Middle frontal gyrus (tissue), 1 donor: ENCODE results near the gene CCL16.

Experiments used
- DNase-seq: peaks from one replicate; pipeline ENCODE4 v3.0.0-alpha.2; 2015; ENCODE audit warnings: low spot score; ENCODE audit errors: extremely low spot score

Gene CCL16

DNA sequence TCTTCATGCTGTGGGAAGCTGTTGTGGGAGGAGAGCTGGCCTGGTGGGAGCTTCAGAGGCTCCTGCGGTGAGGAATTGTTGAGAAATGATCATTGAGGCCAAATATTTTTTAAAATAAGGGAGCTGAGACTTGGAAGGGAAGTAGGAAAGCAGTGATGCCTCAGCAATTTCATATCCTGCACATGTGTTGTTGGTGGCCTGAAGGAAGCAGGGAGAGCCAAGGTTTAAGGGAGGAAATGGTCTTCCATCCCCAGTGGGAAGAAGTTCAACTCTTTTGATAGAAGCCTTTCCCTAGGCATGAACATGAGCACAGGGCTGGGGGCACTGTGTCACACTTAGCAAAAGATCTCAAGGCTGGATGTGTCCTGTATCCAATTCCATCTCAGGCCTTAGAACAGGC is 5.3 kb upstream of the CCL16 start, which contains the start of gene CCL14:
Gene CCL14 (minus strand): TSS at position 87 of the 400 bp plus-strand sequence. CDS start 80 bp downstream, at position 7.
- no peak for DNase-seq

- DNase-seq: no peak
Measured at GRCh38 chr17:35984140-35984539, 2.8 kb upstream of the CCL16 start.

DNA sequence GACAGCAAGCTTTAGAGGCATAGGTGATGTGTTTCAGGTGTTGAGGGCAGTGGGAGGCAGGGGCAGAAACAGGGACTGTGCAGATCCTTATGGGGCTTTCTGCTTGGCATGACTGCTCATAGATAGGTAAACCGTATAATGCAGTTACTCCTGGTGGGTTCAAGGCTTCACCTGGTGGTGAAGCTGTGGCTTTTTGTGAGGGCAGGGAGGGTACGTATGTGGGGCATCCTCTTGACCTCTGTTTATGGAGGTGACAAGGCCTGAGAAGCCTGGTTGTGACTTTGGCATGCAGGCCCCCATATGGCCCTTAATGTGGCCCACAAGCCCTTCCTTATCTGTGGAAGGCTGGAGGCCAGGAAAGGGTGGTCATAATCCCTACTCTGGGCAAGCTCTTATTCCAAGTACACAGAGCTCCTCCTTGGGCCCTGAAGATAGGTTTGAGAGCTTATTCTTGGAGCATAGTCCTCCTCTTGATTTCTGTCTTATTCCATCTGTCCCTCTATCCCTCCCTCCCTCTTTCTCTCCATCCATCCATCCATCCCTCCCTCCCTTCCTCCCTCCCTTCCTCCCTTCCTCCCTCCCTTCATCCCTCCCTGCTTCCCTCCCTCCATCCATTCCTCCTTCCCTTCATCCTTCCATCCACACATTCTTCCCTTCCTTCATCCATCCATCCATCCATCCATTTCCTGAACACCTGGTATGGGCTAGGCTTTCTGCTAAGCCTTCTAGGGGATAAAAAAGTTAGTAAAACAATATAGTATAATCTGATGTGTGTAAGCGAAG is 1.3 kb upstream of the CCL16 start:
- DNase-seq: no peak

GRCh38 chr17:35981908-35982330 is 622 bp upstream of the CCL16 start:
- no peak for DNase-seq

DNA sequence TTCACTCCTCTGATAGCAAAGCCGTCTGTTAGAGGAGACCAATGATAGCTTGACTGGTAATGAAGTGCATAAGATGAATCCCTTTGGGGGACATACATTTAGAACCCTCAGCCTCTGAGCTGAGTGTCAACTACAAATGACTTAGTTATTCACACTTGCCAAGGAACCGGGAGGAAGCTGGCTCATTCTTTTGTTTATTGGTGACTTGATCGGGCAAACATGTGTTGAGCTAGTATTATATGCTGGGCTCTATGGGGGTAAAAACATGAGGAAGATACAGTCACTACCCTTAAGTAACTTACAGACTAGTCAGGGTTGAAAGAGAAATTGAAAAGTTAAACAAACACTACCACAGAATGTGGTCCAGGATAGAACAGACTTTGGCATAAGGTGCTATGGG is 3.0 kb downstream of the CCL16 start:
- no peak for DNase-seq

GRCh38 chr17:35977509-35977908 is 3.8 kb downstream of the CCL16 start:
- DNase-seq: no peak

- DNase-seq: no peak
Measured at GRCh38 chr17:35973333-35974260, 7.7 kb downstream of the CCL16 start.

DNA sequence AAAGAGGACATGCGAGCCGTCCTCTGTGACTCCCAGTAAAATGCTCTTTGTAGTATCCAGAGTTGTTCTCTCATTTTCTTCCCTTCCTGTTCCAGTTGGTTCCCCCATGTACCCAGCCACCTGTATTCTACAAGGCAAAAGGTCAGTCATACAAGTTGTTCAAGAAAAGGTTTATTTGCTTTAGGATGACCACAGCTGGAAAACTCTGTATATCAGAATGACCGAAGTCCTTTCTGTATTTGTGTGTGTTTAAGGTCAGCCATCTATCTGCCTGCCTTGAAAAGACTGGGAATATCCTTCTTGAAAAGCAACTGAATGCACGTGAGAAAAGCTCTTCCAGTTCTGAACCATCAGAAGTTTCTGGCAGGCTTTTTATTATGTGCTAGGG is 8.4 kb downstream of the CCL16 start:
- DNase-seq: no peak

GRCh38 chr17:35972535-35972934 is 8.8 kb downstream of the CCL16 start:
- DNase-seq: no peak

- no peak for DNase-seq
Measured at GRCh38 chr17:35972066-35972465, 9.2 kb downstream of the CCL16 start.

DNA sequence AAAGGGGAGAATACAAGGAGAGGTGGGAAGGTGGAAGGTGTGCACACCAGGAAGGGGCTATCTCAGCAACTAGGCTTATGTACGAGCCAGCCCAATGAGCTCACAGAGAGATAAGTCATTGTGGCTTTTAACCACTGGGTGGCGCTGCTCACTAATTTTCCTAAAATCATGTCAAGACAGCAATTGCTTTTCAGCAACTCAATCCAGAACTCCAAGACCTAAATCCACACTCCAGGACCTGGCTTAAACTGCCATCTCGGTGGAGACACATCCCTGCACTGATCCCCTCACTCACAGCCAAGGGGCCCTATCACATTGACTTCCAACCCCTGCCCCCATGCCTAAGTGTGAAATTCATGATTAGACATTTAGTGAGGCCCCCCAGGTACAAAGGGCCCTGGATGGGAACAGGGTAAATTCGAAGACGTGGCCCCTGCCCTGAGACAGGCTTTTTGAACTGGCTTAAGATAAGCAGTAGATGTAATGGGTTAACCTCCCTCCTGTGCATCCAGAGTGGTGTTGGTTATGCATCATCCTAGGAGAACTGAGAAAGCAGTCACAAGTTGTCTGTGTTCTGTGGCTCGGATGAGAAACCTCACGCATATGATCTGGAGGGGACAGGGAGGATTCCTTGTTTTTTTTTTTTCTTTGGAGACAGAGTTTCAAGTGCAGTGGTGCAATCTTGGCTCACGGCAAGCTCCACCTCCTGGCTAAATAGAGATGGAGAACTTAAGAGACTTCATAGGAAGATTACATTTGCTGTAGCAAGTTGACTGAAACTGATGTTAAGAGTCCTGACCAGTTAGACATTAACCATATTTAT is 11.5 kb downstream of the CCL16 start:
- peak; percentile 73 for DNase-seq

DNA sequence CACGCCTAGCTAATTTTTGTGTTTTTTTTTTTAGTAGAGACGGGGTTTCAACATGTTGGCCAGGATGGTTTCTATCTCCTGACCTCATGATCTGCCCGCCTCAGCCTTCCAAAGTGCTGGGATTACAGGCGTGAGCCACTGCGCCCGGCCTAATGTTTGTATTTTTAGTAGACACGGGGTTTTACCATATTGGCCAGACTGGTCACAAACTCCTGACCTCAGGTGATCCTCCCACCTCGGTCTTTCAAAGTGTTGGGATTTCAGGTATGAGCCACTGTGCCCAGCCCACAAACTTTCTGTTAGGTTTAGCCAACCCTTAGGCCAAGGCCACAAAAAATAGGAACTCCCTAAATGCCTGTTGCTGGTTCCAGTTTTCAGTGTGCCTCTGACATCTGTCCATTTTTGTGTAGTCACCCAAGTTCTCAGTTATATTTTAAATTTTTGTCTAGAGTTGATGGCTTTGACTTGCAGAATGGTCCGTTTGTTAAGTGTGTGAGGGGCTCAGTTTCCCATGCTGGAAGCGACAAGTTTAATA is 12.7 kb downstream of the CCL16 start:
- DNase-seq: no peak

DNA sequence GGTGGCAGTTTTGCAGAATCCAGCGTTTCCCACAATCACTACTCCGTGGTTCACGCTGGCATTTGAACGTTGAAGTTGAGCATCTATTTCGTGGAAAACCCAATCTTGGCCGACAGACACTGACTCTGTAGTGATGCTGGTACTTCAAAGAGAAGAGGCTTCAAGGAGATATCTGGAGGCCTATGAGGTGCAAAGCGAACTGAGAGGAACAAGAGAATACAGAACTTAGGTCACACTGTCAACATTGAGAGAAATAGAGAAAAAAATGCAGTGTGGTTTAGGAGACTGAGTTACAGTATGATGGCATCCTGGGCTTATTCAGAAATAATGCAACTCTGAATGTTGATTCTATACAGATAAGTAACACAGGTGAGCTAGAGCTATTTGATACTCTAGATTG is 16.0 kb downstream of the CCL16 start:
- DNase-seq: no peak

DNA sequence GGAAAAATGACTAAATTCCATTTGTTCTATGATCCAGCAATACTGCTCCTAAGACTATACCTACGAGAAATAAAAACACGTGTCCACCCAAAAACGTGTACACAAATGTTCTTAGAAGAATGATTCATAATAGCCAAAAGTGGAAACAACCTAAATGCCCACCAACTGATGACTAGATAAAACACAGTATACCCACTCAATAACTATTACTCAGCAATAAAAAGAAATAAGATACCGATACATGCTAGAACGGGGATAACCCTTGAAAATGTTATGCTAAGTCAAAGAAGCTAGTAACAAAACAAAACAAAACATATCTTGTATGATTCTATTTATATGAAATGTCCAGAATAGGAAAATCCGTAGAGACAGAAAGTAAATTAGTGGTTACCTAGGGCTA is 17.6 kb downstream of the CCL16 start:
- DNase-seq: no peak

GRCh38 chr17:35953720-35954119 is 27.6 kb downstream of the CCL16 start:
- DNase-seq: no peak

DNA sequence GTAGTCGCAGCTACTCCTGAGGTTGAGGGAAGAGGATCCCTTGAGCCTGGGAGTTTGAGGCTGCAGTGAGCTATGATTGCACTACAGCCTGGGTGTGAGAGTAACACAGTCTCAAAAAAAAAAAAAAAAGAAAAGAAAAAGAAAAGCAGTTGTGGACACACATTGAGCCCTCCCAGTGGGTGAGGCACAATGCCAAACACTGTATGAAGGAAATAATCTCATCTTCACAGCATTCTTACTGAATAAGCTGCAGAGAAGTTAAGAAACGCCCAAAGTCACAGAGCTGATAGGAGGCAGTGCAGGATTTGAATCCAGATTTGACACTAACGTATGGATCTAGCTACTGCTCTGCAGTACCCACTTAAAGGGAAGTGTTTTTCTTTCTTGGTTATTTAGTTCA is 31.9 kb downstream of the CCL16 start:
- no peak for DNase-seq

DNA sequence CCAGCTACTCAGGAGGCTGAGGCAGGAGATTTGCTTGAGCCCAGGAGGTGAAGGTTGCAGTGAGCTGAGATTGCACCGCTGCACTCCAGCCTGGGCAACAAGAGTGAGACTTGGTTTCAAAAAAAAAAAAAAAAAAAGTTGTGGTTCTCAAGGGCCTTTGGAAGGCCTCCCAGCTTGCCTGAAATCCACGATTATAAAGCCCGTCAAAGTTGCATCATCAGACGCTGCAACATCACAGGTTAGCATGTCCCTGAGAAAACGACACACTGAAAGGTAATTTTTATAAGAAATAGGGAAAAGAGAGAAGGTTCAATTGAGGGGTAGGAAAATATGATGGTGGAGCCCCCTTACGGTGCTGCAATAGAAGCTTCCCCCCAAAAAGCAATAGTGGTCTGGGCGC is 33.2 kb downstream of the CCL16 start:
- no peak for DNase-seq

- no peak for DNase-seq
Measured at GRCh38 chr17:35947156-35947585, 34.1 kb downstream of the CCL16 start.

- no peak for DNase-seq
Measured at GRCh38 chr17:35944151-35944550, 37.1 kb downstream of the CCL16 start.

DNA sequence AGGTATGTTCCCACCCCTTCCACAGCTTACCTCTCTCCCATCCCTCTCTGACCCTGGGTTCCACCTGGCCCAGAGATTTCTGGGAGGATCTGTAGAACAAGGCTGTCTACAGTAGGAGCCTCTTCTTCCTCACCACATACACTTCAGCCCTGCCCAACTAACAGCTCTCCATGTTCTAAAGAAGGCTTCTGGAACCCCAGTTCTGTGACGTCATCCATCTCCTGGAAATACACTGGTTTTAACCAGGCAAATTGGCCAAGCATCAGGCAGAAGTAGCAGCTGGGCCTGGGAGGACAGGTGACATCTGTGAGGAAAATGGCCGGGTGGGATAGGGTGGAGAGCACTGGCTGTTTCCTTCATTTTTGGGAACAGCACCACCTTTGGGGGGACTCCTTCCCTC is 37.8 kb downstream of the CCL16 start, which contains the start of gene LYZL6:
Gene LYZL6 (minus strand): TSS at position 177 of the 400 bp plus-strand sequence. CDS start 4,357 bp downstream, outside the sequence.
- no peak for DNase-seq

DNA sequence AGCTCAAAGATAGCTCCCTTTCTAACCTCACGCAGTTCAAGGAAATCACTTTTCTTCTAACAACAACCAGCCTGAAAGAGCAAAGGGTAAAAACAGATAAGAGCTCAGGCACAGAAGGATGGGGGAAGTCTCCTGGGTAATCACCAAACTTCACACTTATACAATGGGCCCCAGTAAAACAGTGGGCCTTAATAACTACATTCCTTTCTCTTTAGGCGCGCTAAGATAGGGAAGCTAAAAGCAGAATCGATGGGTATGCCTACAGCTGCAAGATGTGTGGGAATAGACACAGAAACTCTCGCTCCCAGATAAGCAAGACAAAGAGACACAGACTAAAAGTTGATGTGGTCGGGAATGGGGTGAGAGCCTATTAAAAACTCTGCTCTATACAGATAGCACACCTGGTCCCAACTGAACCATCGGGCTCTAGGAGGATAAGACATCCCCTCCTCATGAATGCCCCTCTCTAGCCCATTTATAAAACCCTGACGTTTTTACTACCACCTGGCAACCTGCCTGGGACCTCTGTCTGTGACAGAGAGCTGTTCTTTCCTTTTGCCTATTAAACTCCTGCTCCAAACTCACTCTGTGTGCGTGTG is 38.6 kb downstream of the CCL16 start:
- DNase-seq: no peak
